ENCODE data around the gene TLR4. TPM values are rescaled to one million over a fixed set of nuclear protein-coding genes. Genes with fewer than 3 reads are reported as not detected.

Gene TLR4
- total and polyA plus RNA-seq, 2 experiments from 2014 or later: 0.06 to 0.17 TPM

- TF ChIP-seq REST (IDR thresholded peaks at IDR 0.05; ENCODE audit: unreplicated experiment): no peak
- no peak for TF ChIP-seq EZH2phosphoT487 (IDR thresholded peaks at IDR 0.05; ENCODE audit: unreplicated experiment)
Observed at GRCh38 chr9:117737721-117738226, 33.6 kb downstream of the TLR4 start (continued).

GRCh38 chr9:117739206-117739605, 35.0 kb downstream of the TLR4 start:
- H3K9me2 ChIP-seq (ENCODE audit: insufficient read depth): no peaks in the 10 kb centered on the region
- no peaks in the 10 kb centered on the region for H3K4me1 Mint-ChIP-seq
- no peaks in the 10 kb centered on the region for H3K79me2 ChIP-seq (replicated peaks; ENCODE audit: insufficient read depth)
- ATAC-seq: no peak
- peaks cover 25% of the 10 kb centered on the region for H3K9me3 Mint-ChIP-seq
- H3K4me3 Mint-ChIP-seq: no peak overlapping the region
- no peak for DNase-seq (ENCODE audit: low spot score)
- H3K27me3 ChIP-seq (ENCODE audit: insufficient read depth): peaks cover 7% of the 10 kb centered on the region
- no peak overlapping the region for H2AFZ ChIP-seq
- no peaks in the 10 kb centered on the region for H3K27me3 Mint-ChIP-seq (ENCODE audit: insufficient read depth, low read depth, poor library complexity)
- H3K4me3 ChIP-seq: no peak overlapping the region
- H3K27ac Mint-ChIP-seq: no peak overlapping the region
- H3K36me3 ChIP-seq (ENCODE audit: insufficient read depth): no peaks in the 10 kb centered on the region
- H3F3A ChIP-seq (replicated peaks; ENCODE audit: low read depth): no peaks in the 10 kb centered on the region
- no peak overlapping the region for H3K4me2 ChIP-seq
- peaks cover 5% of the 10 kb centered on the region; the same call in 1 of the 2 replicates for H3K4me1 ChIP-seq (ENCODE audit: insufficient read depth)
- H3K27ac ChIP-seq (ENCODE audit: low read depth): no peak overlapping the region
- H3K36me3 Mint-ChIP-seq (ENCODE audit: low read depth): no peaks in the 10 kb centered on the region; the same call in 2 of the 3 replicates
- H4K20me1 ChIP-seq (replicated peaks; ENCODE audit: insufficient read depth): no peaks in the 10 kb centered on the region
- TF ChIP-seq ZNF114 (CRISPR knock-in tag; IDR thresholded peaks at IDR 0.05) (no peak), EZH2phosphoT487 (IDR thresholded peaks at IDR 0.05; ENCODE audit: unreplicated experiment) (no peak), ZNF462 (CRISPR knock-in tag; IDR thresholded peaks at IDR 0.05) (no peak), EZH2 (IDR thresholded peaks at IDR 0.05; ENCODE audit: low read depth, unreplicated experiment) (no peak), POLR2AphosphoS5 (IDR thresholded peaks at IDR 0.05; ENCODE audit: low read depth) (no peak), ETS1 (IDR thresholded peaks at IDR 0.05) (no peak), REST (IDR thresholded peaks at IDR 0.05; ENCODE audit: unreplicated experiment) (no peak), NANOG (IDR thresholded peaks at IDR 0.05; ENCODE audit: borderline replicate concordance) (no peak), CREB1 (CRISPR knock-in tag; IDR thresholded peaks at IDR 0.05; ENCODE audit: low read depth) (no peak), ZNF331 (CRISPR knock-in tag; IDR thresholded peaks at IDR 0.05; ENCODE audit: low read depth) (no peak)

Data from GM23338 (cell line).